ENCODE data around the gene EXOC4.

GRCh38 chr7:133461421-133461820, 208.5 kb downstream of the EXOC4 start:
- TF ChIP-seq POLR2AphosphoS5 (IDR thresholded peaks at IDR 0.05) (no peak), POLR2A (IDR thresholded peaks at IDR 0.05; ENCODE audit: low read depth) (no peak)
- TF ChIP-seq, protein P1, sequence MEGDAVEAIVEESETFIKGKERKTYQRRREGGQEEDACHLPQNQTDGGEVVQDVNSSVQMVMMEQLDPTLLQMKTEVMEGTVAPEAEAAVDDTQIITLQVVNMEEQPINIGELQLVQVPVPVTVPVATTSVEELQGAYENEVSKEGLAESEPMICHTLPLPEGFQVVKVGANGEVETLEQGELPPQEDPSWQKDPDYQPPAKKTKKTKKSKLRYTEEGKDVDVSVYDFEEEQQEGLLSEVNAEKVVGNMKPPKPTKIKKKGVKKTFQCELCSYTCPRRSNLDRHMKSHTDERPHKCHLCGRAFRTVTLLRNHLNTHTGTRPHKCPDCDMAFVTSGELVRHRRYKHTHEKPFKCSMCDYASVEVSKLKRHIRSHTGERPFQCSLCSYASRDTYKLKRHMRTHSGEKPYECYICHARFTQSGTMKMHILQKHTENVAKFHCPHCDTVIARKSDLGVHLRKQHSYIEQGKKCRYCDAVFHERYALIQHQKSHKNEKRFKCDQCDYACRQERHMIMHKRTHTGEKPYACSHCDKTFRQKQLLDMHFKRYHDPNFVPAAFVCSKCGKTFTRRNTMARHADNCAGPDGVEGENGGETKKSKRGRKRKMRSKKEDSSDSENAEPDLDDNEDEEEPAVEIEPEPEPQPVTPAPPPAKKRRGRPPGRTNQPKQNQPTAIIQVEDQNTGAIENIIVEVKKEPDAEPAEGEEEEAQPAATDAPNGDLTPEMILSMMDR (IDR thresholded peaks at IDR 0.05): no peak
